Measurements from ENCODE around the gene PPP2R5C. TPM values are rescaled to one million over a fixed set of nuclear protein-coding genes. Genes with fewer than 3 reads are reported as not detected.
"Not testable (repeated sequence)": the region's sequence is repeated elsewhere in the genome, so short reads cannot be mapped to it uniquely, and the experiment has no call there.

The PPP2R5C gene
- 59.1 TPM for polyA plus RNA-seq (ENCODE audit: insufficient read length)

DNA sequence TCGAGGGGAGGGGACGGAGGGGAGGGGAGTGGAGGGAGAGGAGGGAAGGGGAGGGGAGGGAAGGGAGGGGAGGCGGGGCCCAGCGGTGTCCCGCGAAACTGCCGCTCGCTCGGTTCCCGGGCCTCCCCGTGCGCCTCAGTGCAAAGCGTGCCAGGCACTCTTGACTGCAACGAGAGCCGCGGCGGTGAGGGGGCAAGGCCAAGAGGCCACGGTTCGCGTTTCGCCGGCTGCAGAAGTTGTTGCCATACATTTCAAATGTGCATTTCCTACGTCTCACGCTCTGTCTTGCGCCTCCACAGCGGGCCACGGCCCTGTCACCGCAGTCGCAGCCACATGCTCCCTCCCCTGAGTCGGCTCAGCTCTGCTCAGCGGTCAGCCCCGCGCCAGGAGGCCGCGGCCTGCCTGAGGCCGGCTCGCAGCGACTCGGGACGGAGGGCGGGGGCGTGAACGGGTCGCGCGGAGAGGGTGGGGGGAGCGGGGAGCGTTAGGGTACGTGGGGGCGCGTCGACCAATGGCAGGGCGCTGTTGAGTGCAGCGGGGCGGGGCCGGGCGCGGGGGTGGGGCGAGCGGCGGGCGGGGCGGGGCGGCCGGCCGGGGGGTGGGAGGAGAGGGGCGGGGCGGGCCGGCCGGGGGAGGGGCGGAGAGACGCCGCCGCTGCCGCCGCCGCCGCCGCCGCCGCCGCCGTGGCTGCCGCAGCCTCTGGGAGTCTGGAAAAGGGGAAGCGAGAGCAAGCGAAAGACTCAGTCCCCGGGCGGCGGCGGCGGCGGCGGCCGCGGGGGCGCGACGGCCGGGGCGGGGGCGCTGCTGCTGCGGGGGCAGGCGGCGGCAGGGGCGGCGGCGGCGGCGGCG, at the start of gene PPP2R5C:
TSS of gene PPP2R5C (plus strand) at position 678 of the 849 bp plus-strand sequence. CDS start 185 bp downstream, outside the sequence.
- DNase-seq (ENCODE audit: low read depth): peak; percentile 38

DNA sequence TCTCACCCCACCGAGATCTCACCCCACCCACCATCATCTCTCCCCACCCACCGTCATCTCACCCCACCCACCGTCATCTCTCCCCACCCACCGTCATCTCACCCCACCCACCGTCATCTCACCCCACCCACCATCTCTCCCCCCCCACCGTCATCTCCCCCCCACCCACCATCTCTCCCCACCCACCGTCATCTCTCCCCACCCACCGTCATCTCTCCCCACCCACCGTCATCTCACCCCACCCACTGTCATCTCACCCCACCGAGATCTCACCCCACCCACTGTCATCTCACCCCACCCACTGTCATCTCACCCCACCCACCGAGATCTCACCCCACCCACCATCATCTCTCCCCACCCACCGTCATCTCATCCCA, 49.7 kb upstream of the PPP2R5C start:
- not testable (repeated sequence) for DNase-seq (ENCODE audit: low read depth)

DNA sequence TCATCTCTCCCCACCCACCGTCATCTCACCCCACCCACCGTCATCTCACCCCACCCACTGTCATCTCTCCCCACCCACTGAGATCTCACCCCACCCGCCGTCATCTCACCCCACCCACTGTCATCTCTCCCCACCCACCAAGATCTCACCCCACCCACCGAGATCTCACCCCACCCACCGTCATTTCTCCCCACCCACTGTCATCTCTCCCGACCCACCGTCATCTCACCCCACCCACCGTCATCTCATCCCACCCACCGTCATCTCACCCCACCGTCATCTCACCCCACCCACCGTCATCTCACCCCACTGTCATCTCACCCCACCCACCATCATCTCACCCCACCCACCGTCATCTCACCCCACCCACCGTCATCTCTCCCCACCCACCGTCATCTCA, 49.2 kb upstream of the PPP2R5C start:
- not testable (repeated sequence) for DNase-seq (ENCODE audit: low read depth)

DNA sequence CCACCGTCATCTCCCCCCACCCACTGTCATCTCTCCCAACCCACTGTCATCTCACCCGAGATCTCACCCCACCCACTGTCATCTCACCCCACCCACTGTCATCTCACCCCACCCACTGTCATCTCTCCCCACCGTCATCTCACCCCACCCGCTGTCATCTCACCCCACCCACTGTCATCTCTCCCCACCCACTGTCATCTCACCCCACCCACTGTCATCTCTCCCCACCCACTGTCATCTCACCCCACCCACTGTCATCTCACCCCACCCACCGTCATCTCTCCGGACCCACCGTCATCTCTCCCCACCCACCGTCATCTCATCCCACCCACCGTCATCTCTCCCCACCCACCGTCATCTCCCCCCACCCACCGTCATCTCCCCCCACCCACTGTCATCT, 48.4 kb upstream of the PPP2R5C start:
- not testable (repeated sequence) for DNase-seq (ENCODE audit: low read depth)

DNA sequence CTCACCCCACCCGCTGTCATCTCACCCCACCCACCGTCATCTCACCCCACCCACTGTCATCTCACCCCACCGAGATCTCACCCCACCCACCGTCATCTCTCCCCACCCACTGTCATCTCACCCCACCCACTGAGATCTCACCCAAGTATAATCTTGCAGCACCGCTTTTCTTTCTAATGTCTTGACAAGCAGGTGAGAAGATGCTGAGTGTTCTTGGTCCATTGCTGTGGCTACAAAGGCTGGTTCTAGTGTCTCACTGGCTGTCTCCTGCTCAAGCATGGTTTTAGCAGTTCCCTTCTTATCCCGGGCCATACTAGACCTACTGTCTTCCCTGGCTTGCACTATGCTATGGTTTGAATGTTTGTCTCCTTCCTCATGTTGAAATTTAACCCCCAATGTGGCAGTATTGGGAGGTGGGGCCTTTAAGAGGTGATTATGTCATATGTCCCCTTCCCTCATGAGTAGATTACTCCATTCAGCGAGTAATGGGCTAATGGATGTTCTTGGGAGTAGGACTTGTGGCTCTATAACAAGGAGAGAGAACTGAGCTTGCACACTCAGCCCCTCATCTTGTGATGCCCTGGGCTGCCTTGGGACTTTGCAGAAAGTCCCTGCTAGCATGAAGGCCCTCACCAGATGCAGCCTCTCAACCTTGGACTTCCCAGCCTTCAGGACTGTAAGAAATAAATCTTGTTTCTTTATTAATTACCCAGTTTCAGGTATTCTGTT, 47.7 kb upstream of the PPP2R5C start:
- DNase-seq (ENCODE audit: low read depth): no peak

DNA sequence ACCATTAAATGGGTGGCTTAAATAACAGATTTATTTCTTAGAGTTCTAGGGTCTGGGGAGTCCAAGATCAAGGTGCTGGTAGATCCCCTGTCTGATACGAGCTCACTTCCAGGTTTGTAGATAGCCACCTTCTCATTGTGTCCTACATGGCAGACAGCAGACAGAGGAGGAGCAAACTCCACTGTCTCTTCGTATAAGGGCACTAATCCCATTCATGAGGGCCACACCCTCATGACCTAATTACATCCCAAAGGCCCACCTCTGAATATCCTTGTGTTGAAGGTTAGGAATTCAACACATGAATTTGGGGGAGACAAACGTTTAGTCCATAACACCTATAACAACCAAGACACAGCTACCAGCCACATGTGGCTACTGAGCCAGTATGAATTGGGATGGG, 47.1 kb upstream of the PPP2R5C start:
- DNase-seq (ENCODE audit: low read depth): no peak

DNA sequence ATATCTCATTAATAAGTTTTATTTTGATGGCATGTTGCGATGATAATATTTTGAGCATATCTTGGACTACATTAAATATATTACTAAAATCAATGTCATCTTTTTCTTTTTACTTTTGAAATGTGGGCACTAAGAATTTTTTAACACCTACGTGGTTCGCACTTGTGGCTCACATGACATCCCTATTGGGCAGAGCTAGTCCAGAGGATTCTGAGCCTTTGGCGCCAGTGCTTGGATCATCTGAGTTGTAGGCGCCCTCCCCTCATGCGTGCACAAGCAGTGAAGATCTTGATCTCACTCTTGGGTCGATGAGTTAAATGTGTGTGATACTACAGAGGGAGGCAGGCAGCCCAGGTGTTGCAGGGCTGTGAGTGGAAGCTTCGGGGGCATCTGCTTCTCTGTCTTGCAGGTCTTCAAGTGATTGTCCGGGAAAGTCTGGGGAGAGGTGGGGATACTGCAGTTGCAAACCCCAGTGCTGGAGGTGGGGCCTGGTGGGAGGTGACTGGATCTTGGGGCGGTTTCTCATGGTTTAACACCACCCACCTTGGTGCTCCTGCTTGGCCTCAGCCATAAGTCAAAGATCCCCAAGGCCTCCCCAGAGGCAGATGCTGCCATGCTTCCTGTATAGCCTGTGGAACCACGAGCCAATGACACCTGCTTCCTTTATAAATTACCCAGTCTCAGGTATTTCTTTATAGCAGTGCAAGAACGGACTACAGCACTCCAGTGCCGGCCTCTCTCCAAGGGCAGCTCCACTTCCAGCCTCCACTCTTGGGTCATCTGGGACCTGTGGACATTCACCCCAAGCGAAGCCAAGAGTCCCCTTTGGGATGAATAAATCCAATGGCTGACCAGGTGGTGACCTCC, 46.1 kb upstream of the PPP2R5C start:
- DNase-seq (ENCODE audit: low read depth): no peak

DNA sequence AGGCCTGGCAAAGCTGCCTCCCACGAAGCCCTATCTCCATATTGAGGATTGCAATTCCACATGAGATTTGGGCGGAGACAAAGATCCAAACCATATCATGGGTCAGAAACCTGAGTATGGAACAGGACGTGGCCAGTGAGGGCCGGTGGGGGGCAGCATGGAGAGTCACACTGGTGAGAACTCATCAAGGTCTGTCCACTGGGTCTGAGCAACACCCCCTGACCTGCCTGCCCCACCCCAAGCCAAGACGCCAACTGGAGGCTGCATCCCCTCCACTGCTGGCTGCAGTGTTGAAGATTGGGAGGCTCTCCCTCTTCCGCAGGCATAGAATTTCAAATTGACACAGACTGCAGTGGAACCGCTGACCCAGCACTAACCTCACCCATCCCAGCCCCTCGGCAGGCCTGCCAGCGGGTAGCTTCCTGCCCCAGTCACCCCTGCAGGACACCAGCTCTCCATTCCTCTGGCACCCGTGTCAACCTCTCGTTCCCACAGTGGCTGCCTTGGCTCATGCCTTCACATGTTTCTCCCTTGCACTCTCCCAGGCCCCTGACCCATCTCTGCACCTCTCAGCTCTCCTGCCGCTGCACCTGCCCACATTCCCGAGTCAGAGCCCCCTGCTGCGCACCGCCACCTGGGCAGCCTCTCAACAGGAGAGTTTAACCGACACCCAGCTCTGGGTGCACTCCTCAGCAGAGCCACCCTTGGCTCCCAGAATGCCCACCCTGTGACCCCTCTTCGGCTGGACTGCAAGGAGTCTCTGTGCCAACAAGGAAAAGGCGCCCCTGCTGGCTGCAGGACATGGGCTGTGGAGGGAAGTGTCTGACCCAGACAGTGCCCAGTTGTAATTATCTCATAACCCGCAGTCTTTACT, 45.2 kb upstream of the PPP2R5C start:
- no peak for DNase-seq (ENCODE audit: low read depth)

DNA sequence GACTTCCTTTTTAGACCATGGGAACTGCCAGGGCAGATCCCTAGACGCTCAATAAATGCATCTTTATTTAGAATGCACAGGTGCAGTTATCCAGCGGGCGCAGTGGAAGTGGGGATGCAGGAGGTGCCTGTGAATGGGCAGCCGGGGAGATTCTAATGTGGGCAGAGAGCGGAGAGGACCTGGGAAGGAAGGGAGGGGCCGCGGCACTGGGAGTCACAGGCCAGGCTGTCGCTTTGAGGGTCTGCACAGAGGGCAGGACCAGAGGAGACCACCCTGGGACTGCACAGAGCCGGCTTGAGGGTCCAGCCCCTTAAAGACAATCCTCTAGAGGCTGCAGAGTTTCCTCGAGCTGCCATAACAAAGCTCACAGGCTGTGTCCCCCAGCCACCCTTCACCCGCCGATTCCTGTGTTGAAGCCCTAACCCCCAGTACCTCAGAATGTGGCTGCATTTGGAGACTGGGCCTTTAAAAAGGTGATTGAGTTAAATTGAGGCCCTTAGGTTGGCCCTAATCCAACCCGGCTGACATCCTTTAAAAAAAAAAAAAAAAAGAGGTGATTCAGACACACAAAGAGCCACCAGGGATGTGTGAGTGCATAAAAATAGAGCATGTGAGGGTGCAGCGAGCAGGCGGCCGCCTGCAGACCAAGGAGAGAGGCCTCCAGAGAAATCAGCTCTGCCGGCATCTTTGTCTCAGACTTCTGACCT, 44.4 kb upstream of the PPP2R5C start:
- no peak for DNase-seq (ENCODE audit: low read depth)

DNA sequence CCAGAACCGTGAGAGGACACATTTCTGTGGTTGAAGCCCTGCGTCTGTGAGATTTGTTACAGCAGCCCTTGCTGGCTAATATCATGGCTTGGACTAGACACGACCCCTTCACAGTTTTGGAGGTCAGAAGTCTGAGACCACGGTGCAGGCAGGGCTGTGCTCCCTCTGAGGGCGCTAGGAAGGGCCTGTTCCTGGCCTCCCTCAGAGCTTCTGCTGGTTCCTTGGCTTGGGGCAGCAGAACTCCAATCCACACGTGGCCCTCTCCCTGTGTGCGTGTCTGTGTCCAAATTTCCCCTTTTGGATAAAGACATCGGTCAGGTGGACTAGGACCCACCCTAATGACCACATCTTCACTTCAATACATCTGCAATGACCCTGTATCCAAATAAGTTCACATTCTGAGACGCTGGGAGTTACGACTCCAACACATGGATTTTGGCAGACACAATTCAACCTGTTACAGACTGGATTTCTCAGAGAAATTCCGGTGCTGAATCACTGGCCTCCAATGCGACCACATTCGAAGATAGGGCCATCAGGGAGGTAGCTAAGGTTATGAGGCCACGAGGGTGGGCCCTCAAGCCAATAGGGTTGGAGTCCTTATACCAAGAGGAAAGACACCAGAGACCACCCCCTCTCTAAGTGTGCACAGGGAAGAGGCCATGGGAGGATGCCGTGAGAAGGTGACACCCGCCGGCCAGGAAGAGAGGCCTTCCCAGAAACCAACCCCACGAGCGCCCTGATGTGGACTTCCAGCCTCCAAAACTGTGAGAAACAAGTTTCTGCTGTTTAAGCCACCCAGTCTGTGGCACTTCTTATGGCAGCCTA, 43.6 kb upstream of the PPP2R5C start:
- no peak for DNase-seq (ENCODE audit: low read depth)

DNA sequence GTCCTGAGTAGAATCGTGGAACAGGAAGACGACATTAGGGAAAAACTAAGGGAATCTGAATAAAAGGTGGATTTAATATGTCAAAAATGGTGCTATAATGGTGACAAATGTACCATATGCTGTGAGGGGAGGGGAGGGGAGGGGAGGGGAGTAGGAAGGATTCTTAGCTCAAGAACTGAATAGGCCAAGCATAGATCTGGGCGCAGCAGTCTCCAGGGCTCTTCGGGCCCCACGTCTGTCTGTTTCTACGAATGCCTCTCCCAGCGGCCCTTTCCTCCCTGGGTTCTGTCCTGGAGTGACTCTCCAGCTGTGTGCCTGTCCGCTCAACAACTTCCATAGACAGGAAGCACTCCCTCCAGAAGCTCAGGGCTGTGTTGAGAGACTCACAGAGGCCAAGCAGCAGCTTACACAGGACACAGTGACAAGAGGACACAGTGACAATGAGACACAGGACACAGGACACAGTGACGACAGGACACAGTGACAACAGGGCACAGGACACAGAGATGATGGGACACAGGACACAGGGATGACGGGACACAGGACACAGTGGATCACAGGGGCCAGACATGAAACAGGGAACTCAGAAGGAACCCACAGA, 42.4 kb upstream of the PPP2R5C start:
- no peak for DNase-seq (ENCODE audit: low read depth)

DNA sequence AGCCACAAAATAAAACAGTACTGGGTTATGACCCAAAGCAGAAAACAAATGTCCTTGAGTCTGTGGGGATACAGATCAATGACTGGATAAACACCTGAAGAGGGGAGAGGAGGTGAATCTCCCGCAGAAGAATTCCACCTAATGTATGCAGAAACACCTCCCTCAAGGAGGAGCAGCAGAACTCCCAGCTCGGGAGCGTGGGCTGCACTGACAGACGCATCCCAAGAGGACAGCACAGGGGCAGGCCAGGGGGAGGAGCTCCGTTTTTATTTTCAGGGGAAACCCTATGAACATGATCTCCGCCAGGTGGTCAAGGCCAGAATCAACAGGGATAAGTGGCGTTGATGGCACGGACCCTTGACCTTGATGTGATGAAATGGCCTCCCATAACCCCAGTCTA, 41.8 kb upstream of the PPP2R5C start:
- no peak for DNase-seq (ENCODE audit: low read depth)

DNA sequence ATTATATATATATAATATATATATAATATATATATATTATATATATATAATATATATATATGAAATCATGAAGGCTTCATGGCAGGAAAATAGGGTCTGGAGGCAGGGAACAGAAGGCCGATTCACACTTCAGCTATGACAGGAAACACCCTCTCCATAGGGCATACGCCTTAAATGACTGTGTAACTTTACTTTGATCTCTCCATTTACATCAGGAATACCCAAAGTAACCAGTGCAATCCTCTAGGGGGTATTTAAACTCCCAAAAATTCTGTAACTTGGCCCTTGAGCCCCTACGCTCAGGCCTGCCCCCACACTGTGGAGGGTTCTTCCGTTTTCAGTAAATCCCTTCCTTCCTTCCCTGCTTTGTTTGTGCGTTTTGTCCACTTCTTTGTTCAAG, 40.4 kb upstream of the PPP2R5C start:
- DNase-seq (ENCODE audit: low read depth): no peak

DNA sequence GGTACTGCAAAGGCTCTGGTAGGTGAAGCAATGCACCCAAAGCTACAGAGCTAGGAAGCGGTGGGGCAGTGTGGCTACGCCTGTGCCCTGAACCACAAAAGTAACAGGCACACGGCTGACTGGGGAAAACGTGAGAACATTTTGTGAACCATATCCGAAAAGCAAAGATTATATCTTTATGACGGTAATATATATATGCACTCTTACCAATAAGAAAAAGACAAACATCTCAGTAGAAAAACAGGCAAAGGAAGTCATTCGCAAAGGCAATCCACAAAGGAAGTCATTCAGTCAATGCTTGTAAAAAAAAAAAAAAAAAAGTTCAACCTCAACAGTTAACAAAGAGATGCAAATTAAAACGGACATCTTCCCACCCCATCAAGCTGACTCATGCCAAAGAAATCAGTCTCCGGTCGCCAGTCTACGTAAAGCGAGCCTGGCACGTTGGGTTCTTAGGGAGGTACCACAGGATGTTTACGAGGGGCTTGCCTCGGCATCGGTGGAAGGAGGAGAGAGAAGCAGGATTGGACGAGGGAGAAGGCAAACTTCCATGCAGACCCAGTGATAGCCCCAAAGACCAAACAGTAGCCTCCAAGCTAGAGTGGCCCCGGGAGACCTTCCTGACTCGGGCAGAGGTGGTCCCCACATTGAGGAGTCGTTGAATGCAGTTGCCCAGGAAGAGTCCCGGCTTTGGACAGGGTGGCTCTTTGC, 39.4 kb upstream of the PPP2R5C start:
- no peak for DNase-seq (ENCODE audit: low read depth)

DNA sequence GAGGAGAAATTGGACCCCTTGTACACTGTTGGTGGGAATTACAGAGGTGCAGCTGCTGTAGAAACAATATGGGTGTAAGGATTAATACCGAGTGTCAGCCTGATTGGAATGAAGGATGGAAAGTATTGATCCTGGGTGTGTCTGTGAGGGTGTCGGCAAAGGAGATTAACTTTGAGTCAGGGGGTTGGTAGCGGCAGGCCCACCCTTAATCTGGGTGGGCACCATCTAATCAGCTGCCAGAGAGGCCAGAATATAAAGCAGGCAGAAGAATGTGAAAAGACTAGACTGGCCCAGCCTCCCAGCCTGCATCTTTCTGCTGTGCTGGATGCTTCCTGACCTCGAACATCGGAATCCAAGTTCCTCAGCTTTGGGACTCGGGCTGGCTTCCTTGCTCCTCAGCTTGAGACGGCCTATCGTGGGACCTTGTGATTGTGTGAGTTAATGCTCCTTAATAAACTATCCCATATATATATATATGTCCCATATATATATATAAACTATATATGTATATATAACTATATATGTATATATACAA, 38.4 kb upstream of the PPP2R5C start:
- no peak for DNase-seq (ENCODE audit: low read depth)

DNA sequence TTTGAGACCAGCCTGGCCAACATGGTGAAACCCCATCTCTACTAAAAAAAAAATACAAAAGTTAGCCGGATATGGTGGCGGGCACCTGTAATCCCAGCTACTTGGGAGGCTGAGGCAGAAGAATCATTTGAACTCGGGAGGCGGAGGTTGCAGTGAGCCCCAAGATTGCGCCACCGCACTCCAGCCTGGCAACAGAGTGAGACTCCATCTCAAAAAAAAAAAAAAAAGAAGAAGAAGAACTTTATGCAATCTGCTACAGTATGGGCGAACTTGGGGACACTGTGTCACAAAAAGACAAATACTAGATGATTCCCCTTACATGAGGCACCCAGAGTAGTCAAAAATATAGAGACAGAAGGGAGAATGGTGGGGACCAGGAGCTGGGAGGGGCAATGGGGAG, 35.9 kb upstream of the PPP2R5C start:
- not testable (repeated sequence) for DNase-seq (ENCODE audit: low read depth)

DNA sequence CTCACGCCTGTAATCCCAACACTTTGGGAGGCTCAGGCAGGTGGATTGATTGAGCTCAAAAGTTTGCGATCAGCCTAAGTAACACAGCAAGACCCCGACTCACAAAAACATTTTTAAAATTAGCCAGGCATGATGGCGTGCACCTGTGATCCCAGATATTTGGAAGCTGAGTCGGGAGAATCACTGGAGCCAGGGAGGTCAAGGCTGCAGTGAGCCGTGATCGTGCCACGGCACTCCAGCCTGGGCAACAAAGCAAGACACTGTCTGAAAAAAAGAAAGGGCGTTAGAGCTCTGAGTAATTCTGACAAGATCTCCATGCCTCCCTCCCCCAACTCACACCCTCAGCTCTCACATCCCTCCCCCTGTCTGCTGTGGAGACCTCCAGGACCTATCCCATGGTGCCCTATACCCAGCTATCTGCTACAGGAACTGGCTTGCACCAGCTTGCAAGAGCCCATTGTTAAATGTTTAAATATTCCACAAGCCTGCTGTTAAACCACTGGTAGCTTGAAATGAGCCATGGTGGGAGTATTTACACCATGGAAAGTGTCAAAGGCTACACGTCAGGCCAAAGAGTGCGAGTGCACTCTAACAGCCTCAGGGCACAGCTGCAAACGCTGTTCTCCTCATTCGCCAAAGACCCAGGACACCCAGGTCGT, 35.1 kb upstream of the PPP2R5C start:
- no peak for DNase-seq (ENCODE audit: low read depth)

DNA sequence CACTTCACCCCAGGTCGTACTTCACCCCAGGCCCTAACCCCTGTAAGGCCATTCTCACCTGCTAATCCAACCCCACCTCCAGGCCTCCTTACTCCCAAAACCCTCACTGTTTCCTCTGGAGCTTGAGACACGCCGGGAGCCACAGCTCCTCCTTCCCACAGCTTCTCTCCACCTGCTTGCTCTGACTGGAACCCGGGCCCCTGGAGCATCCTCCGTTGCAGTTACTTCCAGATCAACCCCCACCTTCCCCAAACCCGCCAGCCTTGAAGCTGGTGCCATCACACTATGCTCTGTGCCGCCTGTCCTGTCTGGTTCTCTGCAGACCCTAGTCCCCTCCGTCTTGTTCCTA, 34.6 kb upstream of the PPP2R5C start:
- no peak for DNase-seq (ENCODE audit: low read depth)
